ENCODE data around the gene GNAT1. TPM values are rescaled to one million over a fixed set of nuclear protein-coding genes. Genes with fewer than 3 reads are reported as not detected.

The GNAT1 gene
- polyA plus RNA-seq, 1 donor from 2014 or later = not detected

DNA sequence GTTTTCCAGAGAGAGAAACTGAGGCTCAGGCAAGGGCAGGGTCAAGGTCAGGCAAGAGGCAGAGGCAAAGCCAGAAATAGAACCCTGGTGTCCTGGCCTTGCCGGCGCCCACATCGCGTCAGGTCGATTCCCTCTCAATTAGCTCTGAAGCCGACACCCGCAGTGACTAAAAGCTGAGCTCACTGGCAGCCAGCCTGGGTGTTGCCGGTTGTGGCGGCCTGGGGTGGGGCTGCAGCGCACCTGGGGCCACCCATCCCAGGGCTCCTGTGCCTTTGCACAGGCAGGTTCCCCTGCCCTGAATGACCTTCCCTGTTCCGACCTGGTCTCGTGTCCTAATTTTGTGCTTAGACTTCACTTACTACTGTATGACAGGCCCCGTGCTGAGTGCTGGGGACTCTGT is 30.1 kb upstream of the GNAT1 start:
- H3K9ac ChIP-seq (ENCODE audit: low read length) = no peak overlapping the region
- no peaks in the 10 kb centered on the region for H3K9me3 ChIP-seq (ENCODE audit: low read length)
- H3K27me3 ChIP-seq (ENCODE audit: insufficient read depth, low read depth, low read length) = no peaks in the 10 kb centered on the region
- H3K36me3 ChIP-seq (ENCODE audit: insufficient read depth, low read length) = no peaks in the 10 kb centered on the region
- no peak overlapping the region for H2AFZ ChIP-seq (ENCODE audit: low read depth, low read length)
- no peaks in the 10 kb centered on the region for H4K20me1 ChIP-seq (ENCODE audit: insufficient read depth)
- no peaks in the 10 kb centered on the region for H3F3A ChIP-seq (ENCODE audit: insufficient read depth, low read length, poor library complexity, severe bottlenecking)
- H3K27ac ChIP-seq (ENCODE audit: low read length) = no peak overlapping the region
- no peaks in the 10 kb centered on the region for H3K9me2 ChIP-seq (ENCODE audit: insufficient read depth, low read length)
- TF ChIP-seq EZH2 (IDR thresholded peaks at IDR 0.05; ENCODE audit: borderline replicate concordance, insufficient read depth, low read length, poor library complexity, severe bottlenecking) (no peak), TAF1 (IDR thresholded peaks at IDR 0.05; ENCODE audit: low read depth) (no peak), POLR2AphosphoS5 (IDR thresholded peaks at IDR 0.05) (no peak), RAD21 (conservative IDR thresholded peaks at IDR 0.05) (no peak), MXI1 (conservative IDR thresholded peaks at IDR 0.05; ENCODE audit: poor library complexity, severe bottlenecking) (no peak), SMC3 (conservative IDR thresholded peaks at IDR 0.05; ENCODE audit: poor library complexity) (no peak), EP300 (conservative IDR thresholded peaks at IDR 0.05; ENCODE audit: poor library complexity, severe bottlenecking) (no peak)
- TF ChIP-seq, protein P1, sequence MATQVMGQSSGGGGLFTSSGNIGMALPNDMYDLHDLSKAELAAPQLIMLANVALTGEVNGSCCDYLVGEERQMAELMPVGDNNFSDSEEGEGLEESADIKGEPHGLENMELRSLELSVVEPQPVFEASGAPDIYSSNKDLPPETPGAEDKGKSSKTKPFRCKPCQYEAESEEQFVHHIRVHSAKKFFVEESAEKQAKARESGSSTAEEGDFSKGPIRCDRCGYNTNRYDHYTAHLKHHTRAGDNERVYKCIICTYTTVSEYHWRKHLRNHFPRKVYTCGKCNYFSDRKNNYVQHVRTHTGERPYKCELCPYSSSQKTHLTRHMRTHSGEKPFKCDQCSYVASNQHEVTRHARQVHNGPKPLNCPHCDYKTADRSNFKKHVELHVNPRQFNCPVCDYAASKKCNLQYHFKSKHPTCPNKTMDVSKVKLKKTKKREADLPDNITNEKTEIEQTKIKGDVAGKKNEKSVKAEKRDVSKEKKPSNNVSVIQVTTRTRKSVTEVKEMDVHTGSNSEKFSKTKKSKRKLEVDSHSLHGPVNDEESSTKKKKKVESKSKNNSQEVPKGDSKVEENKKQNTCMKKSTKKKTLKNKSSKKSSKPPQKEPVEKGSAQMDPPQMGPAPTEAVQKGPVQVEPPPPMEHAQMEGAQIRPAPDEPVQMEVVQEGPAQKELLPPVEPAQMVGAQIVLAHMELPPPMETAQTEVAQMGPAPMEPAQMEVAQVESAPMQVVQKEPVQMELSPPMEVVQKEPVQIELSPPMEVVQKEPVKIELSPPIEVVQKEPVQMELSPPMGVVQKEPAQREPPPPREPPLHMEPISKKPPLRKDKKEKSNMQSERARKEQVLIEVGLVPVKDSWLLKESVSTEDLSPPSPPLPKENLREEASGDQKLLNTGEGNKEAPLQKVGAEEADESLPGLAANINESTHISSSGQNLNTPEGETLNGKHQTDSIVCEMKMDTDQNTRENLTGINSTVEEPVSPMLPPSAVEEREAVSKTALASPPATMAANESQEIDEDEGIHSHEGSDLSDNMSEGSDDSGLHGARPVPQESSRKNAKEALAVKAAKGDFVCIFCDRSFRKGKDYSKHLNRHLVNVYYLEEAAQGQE (IDR thresholded peaks at IDR 0.05; ENCODE audit: borderline replicate concordance) = no peak
- TF ChIP-seq, protein P2, sequence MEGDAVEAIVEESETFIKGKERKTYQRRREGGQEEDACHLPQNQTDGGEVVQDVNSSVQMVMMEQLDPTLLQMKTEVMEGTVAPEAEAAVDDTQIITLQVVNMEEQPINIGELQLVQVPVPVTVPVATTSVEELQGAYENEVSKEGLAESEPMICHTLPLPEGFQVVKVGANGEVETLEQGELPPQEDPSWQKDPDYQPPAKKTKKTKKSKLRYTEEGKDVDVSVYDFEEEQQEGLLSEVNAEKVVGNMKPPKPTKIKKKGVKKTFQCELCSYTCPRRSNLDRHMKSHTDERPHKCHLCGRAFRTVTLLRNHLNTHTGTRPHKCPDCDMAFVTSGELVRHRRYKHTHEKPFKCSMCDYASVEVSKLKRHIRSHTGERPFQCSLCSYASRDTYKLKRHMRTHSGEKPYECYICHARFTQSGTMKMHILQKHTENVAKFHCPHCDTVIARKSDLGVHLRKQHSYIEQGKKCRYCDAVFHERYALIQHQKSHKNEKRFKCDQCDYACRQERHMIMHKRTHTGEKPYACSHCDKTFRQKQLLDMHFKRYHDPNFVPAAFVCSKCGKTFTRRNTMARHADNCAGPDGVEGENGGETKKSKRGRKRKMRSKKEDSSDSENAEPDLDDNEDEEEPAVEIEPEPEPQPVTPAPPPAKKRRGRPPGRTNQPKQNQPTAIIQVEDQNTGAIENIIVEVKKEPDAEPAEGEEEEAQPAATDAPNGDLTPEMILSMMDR (IDR thresholded peaks at IDR 0.05; ENCODE audit: poor library complexity, severe bottlenecking) = no peak
- no peak overlapping the region for H3K4me2 ChIP-seq (ENCODE audit: low read length)
- peaks cover 8% of the 10 kb centered on the region for H3K79me2 ChIP-seq (replicated peaks; ENCODE audit: insufficient read depth, low read length)
- H3K4me3 ChIP-seq (ENCODE audit: low read length) = no peak overlapping the region

DNA sequence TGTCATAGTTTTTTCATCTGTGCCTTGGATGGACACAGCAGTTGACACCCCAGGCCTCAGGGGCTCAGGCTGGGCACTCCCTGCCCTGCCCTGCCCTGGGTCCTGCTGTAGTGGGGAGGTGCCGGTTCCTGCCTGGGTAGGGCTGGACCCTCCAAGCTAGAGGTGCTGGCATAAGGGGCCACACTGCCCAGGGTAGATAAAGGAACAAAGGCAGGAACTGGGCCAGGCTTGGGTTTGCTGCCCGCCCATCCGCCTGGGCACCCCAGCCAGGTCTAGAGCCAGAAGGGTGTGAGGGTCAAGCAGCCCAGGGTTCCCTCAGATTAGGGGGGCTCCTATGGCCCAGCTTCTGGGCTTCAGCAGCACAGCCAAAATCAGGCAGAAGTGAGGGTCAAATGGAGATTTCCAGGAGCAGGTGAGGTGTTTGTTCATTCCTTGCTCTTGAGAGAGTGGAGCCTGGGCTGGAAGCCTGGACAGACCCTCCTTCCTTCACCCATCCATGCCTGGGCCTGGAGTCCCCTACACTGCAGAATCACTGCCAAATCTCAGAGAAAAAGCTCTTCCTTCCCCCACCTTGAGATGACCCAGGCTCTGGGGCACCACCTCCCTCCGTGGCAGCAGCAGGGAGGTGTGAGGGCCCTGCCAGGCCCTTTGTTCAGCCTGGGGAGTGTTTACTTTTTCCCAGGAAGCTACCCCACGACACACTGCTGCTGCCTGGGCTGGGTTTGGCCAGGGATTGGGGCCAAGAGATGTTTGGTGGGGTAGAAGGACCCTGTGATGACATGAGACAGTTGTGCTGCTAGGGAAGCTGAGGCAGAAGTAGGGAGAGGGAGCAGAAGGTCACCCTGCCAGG is 29.2 kb upstream of the GNAT1 start:
- no peak for TF ChIP-seq SMC3 (conservative IDR thresholded peaks at IDR 0.05; ENCODE audit: poor library complexity)
- TF ChIP-seq EP300 (conservative IDR thresholded peaks at IDR 0.05; ENCODE audit: poor library complexity, severe bottlenecking) = no peak
- TF ChIP-seq, protein P1 (IDR thresholded peaks at IDR 0.05; ENCODE audit: borderline replicate concordance) = no peak
- no peak for TF ChIP-seq POLR2AphosphoS5 (IDR thresholded peaks at IDR 0.05)
- TF ChIP-seq, protein P2 (IDR thresholded peaks at IDR 0.05; ENCODE audit: poor library complexity, severe bottlenecking) = no peak
- TF ChIP-seq TAF1 (IDR thresholded peaks at IDR 0.05; ENCODE audit: low read depth) = no peak
- no peak for TF ChIP-seq RAD21 (conservative IDR thresholded peaks at IDR 0.05)
- no peak for TF ChIP-seq MXI1 (conservative IDR thresholded peaks at IDR 0.05; ENCODE audit: poor library complexity, severe bottlenecking)
- no peak for TF ChIP-seq EZH2 (IDR thresholded peaks at IDR 0.05; ENCODE audit: borderline replicate concordance, insufficient read depth, low read length, poor library complexity, severe bottlenecking)
- Histone ChIP-seq H3K9me3 (ENCODE audit: low read length) (no peaks in the 10 kb centered on the region), H3K27ac (ENCODE audit: low read length) (no peak overlapping the region), H3F3A (ENCODE audit: insufficient read depth, low read length, poor library complexity, severe bottlenecking) (no peaks in the 10 kb centered on the region), H3K79me2 (replicated peaks; ENCODE audit: insufficient read depth, low read length) (no peaks in the 10 kb centered on the region), H3K9me2 (ENCODE audit: insufficient read depth, low read length) (no peaks in the 10 kb centered on the region), H3K36me3 (ENCODE audit: insufficient read depth, low read length) (no peaks in the 10 kb centered on the region), H3K4me3 (ENCODE audit: low read length) (no peak overlapping the region), H3K27me3 (ENCODE audit: insufficient read depth, low read depth, low read length) (no peaks in the 10 kb centered on the region), H4K20me1 (ENCODE audit: insufficient read depth) (no peaks in the 10 kb centered on the region), H2AFZ (ENCODE audit: low read depth, low read length) (no peak overlapping the region), H3K9ac (ENCODE audit: low read length) (no peak overlapping the region), H3K4me2 (ENCODE audit: low read length) (no peak overlapping the region)
